NCI-H748 (cell line): ENCODE measurements around the gene TUBAL3.
"Not testable (repeated sequence)": the region's sequence is repeated elsewhere in the genome, so short reads cannot be mapped to it uniquely, and the experiment has no call there.

Source experiments
- DNase-seq: peaks from one replicate; lab custom pipeline; 2025; ENCODE audit not compliant: unreplicated experiment; lab: John Stamatoyannopoulos, UW

The TUBAL3 gene

GRCh38 chr10:5424751-5425150 lies 20.1 kb upstream of the TUBAL3 start:
- no peak for DNase-seq

DNA sequence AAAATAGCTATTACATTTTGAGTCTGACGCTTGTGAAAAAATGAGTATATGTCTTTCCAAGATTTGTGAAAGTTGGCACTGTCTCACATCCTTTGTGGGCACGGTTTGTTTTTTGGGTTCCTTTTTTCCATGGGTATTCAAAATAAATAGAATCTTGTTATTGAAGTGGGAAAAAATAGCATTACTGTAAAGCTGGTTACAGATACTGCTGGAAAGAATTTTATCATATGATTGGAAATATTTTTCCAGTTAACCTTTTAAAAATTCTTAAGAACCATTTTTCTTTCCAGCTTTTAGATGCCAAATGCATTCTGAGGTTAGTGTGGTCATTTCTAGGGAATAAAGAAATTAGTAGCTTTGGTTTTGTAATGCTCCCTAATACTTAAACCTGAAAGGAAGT lies 19.1 kb upstream of the TUBAL3 start:
- no peak for DNase-seq

DNA sequence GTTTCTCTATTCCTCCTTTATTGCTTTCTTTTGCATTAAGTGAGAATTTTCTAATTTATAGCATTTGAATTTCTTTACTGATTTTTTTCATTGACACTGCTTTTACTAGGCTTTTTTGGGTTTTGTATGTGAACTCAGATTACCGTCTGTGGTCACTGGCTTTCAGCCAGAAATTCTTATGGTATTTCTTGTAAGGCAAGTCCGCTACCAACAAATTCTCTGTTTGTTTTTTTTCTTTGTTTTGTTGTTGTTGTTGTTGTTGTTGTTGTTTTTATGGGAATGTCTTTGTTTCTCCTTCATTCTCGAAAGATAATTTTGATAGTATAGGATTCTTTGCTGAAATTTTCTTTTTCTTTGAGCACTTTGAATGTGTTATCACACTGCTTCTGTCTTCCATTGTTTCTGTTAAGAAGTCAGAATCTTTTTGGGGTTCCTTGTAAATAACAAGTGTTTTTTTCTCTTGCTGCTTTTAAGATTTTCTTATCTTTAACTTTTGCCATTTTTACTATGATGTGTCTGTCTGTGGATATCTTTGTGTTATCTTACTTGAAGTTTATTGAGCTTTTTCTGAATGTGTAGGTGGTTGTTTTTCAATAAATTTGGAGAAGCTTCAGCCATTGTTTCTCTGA lies 15.0 kb upstream of the TUBAL3 start:
- no peak for DNase-seq

DNA sequence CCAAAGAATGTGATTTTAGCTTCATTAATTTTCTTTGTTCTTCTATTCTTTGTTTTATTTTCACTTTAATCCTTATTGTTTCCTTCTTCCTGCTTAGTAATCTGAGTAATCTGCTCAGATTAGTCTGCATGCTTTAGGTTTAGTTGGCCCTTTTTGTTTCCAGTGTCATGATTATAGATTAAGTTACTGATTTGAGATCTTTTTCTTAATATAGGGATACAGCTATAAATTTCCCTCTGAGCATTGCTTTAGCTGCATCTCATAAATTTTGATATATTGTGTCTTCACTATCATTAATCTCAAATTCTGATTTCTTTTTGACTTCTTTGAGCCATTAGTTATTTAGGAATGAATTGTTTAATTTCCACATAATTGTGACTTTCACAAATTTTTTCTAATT lies 14.0 kb upstream of the TUBAL3 start:
- no peak for DNase-seq

- no peak for DNase-seq
Measured at GRCh38 chr10:5416981-5417380, 12.4 kb upstream of the TUBAL3 start.

- DNase-seq = peak; percentile 38
Measured at GRCh38 chr10:5413012-5413938, 8.6 kb upstream of the TUBAL3 start.

DNA sequence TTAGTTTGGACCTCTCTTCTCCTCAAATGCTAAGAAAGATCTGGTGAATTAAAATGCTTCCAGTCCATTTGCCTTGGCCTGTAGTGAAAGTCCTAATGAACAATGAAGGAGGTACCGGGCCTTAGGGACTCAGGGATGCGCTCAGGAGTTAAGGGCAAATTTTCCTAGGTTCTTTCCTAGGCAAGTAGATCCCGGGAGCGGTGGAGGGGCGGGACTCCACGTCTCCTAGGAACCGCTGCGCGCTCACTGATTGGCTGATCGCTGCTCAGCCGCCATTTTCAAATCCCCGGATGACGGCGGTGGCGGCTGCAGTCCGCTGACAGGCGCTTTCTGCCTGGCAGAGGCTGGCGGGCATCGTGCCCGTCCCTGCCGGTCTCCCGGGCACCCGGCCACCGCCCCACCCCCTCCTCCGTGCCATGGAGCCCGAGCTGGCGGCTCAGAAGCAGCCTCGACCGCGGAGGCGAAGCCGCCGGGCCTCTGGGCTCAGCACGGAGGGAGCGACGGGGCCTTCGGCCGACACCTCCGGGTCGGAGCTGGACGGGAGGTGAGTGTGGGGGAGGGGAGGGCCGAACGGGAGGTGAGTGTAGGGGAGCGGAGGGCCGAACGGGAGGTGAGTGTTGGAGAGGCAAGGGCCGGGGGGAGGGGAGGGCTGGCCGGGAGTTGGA lies 7.8 kb upstream of the TUBAL3 start, which contains the start of gene NET1:
Gene NET1 (plus strand): TSS at position 281 of the 665 bp plus-strand sequence. CDS start 136 bp downstream, at position 417.
- DNase-seq = peak; percentile 89

DNA sequence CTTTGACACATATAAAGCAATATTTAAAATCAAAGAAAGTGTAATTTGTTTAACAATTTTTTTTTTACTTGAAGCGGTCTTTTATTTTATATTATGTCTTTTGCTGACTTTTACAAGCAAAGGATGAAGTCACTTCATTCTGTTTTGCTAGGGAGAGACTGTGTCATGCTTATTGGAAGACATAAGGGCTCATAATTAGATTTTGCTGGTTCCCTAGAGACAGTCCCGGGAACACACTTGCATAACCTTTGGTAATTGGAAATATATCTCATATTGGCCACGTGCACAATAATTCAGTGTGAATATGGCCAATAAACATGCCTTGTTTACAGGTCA lies 7.3 kb upstream of the TUBAL3 start:
- no peak for DNase-seq

DNA sequence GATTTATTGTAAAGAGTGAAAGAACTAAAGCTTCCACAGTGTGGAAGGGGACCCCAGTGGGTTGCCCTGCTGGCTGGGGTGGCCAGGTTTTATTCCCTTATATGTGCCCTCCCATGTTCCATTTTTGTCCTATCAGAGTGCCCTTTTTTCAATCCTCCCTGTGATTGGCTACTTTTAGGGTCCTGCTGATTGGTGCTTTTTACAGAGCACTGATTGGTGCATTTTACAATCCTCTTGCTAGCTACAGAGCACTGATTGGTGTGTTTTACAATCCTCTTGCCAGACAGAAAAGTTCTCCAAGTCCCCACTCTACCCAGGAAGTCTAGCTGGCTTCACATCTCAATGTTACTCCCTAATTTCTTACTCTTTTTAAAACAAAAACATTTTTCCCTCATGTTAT lies 6.2 kb upstream of the TUBAL3 start:
- DNase-seq = not testable (repeated sequence)

- no peak for DNase-seq
Measured at GRCh38 chr10:5406918-5407317, 2.3 kb upstream of the TUBAL3 start.

DNA sequence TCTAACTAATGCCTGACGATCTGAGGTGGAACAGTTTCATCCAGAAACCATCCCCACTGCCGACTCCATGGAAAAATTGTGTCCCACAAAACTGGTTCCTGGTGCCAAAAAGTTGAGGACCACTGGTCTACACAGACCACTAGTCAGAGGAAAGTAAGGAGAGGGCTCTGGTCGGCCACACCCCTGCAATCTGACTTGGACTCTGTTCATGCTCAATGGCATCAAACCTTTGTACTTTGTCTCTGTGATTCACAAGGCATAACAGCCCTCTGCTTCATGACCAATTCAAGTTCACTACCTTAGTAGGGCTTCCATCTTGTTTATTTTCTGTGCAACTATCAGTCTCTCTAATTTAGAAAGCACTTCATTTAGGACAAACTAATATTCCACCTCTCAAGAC lies 1.8 kb downstream of the TUBAL3 start:
- no peak for DNase-seq

GRCh38 chr10:5400468-5401240 lies 4.0 kb downstream of the TUBAL3 start:
- no peak for DNase-seq

DNA sequence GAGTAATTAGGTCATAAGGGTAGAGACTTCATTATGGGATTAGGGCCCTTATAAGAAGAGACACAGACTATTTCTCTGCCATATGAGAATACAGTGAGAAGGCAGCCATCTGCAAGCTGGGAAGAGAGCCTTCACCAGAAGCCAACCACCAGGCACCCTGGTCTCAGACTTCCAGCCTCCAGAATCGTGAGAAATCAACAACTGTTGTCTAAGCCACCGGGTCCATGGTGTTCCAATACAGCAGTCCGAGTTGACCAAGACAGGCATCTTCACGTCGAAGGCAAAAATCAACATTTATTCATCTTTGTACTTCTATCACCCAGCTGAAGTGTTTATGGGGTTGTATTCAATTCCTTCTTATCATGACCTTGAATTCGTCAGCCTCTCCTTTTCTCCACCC lies 5.3 kb downstream of the TUBAL3 start:
- DNase-seq = no peak

DNA sequence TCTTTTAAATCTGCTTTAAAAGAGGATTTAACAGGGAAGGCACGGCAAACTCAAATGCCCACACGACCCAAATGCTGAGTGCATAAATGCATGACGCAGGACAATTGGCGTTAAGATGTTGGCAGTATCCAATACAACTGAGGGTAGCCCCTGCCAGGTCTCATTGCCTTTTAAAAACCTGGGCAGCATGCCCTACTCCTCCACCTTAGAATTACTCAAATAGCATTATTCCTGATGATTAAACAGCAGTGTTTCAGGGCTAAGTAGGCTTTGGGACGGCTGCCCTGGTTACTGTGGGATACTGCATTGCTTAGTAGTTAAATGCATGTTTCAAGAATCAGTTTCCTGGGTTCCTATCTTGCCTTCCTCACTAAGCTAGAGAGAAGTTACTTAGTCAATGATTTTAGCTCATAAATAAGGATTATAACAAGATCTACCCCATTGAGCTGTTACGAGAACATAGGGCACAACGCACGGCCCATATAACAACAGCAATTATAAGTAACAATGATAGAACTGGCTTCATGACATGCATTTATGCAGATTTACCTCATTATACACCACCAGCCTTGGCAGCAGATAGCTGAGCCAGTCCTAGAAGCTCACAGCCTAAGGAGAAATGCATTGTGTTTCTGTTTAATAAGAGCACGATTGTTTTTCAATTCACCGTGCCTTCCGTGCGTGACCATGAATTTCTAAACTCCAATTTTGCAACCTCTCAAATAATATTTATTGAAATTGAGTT lies 7.9 kb downstream of the TUBAL3 start:
- no peak for DNase-seq

DNA sequence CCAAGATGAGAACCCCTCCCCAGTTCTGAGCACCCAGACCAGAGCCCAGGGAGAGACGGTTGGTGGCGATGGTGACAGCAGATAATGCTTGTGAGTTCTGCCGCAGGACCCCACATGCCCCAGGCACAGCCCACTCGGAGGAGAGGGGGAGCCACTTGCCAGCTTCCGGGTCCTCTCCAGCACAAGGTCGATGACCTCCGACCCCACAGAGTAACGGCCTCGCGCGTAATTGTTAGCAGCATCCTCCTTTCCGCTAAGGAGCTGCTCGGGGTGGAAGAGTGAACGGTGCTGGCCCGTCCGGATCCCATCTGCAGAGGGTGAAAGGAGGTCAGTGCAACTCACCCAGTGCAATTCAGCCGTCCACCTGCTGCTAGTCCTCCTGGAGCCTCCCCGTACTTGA lies 9.5 kb downstream of the TUBAL3 start:
- DNase-seq = no peak

DNA sequence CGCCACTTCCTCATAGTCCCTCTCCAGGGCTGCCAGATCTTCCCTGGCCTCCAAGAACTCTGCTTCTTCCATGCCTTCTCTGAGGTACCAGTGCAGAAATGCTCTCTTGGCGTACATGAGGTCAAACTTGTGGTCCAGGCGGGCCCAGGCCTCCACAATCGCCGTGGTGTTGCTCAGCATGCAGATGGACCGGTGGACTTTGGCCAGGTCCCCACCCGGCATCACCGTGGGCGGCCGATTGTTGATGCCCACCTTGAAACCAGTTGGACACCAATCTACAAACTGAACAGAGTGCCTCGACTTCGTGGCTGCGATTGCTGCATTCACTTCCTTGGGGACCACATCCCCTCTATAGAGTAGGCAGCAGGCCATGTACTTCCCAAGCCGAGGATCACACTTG lies 11.1 kb downstream of the TUBAL3 start:
- DNase-seq = no peak

- no peak for DNase-seq
Measured at GRCh38 chr10:5391790-5392189, 12.8 kb downstream of the TUBAL3 start.

- no peak for DNase-seq
Measured at GRCh38 chr10:5390607-5391205, 13.9 kb downstream of the TUBAL3 start.

GRCh38 chr10:5387169-5387568 lies 17.5 kb downstream of the TUBAL3 start:
- no peak for DNase-seq

DNA sequence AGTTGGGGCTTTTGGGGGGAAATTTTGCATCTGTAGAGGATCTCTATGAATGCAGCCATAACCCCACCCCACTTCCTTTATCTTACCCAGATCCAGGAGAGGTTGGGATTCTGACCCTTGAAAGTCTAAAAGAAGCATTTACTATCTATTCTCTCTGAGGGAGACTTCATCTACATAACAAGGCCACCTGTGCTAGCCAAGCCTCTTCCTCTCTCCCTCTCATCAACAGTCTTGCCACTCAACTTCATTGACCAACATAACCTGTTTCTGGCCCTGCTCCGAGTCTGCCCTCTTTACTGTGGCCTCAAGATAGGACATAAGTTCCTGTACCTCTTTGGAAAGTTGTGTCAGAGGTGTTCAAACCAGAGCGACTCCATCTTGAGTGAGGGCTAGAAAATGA lies 19.4 kb downstream of the TUBAL3 start:
- DNase-seq = no peak
